Esophagus muscularis mucosa (tissue), 4 donors: ENCODE results near the gene CNTNAP2. TPM values are rescaled to one million over a fixed set of nuclear protein-coding genes. Genes with fewer than 3 reads are reported as not detected.

Source experiments
- DNase-seq: peaks from one replicate; pipeline ENCODE4 v3.0.0-alpha.2; 2017; ENCODE audit errors: extremely low spot score
- H3K27ac ChIP-seq, 4 donors: fragments of 200-600 bp; sonication (generic); replicated peaks in 1 of 4; 1 replicate in 3 of 4; 2 replicates in 1 of 4; pipeline ENCODE4 v1.5.1; 2016 to 2019; ENCODE audit warnings: mild to moderate bottlenecking in 1 of 4
- H3K27me3 ChIP-seq, 4 donors: fragments of 200-600 bp; sonication (generic); one replicate each; pipeline versions ENCODE4 v1.5.1 to v1.6.0; 2016 to 2019
- H3K36me3 ChIP-seq, 4 donors: fragments of 200-600 bp; sonication (generic); one replicate each; pipeline ENCODE4 v1.5.1; 2016 to 2019
- H3K4me1 ChIP-seq, 4 donors: fragments of 200-600 bp; sonication (generic); one replicate each; pipeline ENCODE4 v1.5.1; 2016 to 2019
- H3K4me3 ChIP-seq, 4 donors: fragments of 200-600 bp; sonication (generic); 1 replicate in 2 of 4; 2 replicates in 2 of 4; pipeline ENCODE4 v1.5.1; 2016 to 2019; ENCODE audit warnings: mild to moderate bottlenecking in 4 of 4, moderate library complexity in 1 of 4
- H3K9me3 ChIP-seq, 4 donors: fragments of 200-600 bp; sonication (generic); 1 replicate in 3 of 4; 2 replicates in 1 of 4; pipeline ENCODE4 v1.5.1; 2016 to 2019
- EP300 ChIP-seq: sonication (generic); formaldehyde crosslinking; IDR thresholded peaks from one replicate; pipeline ENCODE4 v1.6.1; 2017; ENCODE audit warnings: antibody characterized with exemption
- POLR2A ChIP-seq: fragments of 450-650 bp; IDR thresholded peaks from one replicate; pipeline ENCODE4 v1.6.1; 2017; ENCODE audit warnings: antibody characterized with exemption, moderate library complexity, mild to moderate bottlenecking, low read depth
- POLR2AphosphoS5 ChIP-seq, 2 donors: sonication (generic); formaldehyde crosslinking; IDR thresholded peaks; one replicate each; pipeline ENCODE4 v1.6.1; 2017; ENCODE audit warnings: antibody characterized with exemption in 2 of 2
- WGBS: methylation state at CpG from one replicate; pipeline ENCODE4 v1.1.5; 2018; 5-methylcytosine and 5-hydroxymethylcytosine counted together
- intact Hi-C: fragments of 100-400 bp; cut with DNase I; formaldehyde crosslinking; loops from one replicate; pipeline ENCODE4 v1.15.1; 2023
- total RNA-seq, 4 donors: library from RNA; depleted of rRNA; stranded (reverse); fragments of >200 nt; gene quantifications; one replicate each; pipeline versions ENCODE4 v1.1.0 to v1.2.1, GENCODE V29; 2016
- TF ChIP-seq, protein P1 (sequence below), 3 experiments: fragments of 200-600 bp in 2 of 3; fragments of 450-650 bp in 1 of 3; sonication (generic) in 2 of 3; IDR thresholded peaks; one replicate each; pipeline ENCODE4 v1.5.1; 2017 to 2019; ENCODE audit warnings: antibody characterized with exemption in 3 of 3, mild to moderate bottlenecking in 2 of 3, moderate library complexity in 1 of 3

The CNTNAP2 gene
- total RNA-seq, 4 donors from 2014 or later: 1.2 to 2.9 (median 1.9) TPM

GRCh38 chr7:146112755-146113154, 3.8 kb upstream of the CNTNAP2 start:
- TF ChIP-seq EP300 (no peak), POLR2A (no peak), POLR2AphosphoS5 (IDR thresholded peaks at IDR 0.05) (no peak)
- TF ChIP-seq, protein P1, sequence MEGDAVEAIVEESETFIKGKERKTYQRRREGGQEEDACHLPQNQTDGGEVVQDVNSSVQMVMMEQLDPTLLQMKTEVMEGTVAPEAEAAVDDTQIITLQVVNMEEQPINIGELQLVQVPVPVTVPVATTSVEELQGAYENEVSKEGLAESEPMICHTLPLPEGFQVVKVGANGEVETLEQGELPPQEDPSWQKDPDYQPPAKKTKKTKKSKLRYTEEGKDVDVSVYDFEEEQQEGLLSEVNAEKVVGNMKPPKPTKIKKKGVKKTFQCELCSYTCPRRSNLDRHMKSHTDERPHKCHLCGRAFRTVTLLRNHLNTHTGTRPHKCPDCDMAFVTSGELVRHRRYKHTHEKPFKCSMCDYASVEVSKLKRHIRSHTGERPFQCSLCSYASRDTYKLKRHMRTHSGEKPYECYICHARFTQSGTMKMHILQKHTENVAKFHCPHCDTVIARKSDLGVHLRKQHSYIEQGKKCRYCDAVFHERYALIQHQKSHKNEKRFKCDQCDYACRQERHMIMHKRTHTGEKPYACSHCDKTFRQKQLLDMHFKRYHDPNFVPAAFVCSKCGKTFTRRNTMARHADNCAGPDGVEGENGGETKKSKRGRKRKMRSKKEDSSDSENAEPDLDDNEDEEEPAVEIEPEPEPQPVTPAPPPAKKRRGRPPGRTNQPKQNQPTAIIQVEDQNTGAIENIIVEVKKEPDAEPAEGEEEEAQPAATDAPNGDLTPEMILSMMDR (IDR thresholded peaks at IDR 0.05): no peak
- Histone ChIP-seq H3K36me3 (no peaks in the 10 kb centered on the region), H3K4me1 (peaks cover 10 to 20% (median 18%) of the 10 kb centered on the region in 4 donors), H3K4me3 (no peak overlapping the region), H3K9me3 (no peaks in the 10 kb centered on the region), H3K27ac (no peak overlapping the region), H3K27me3 (peaks cover 0 to 34% (median 6%) of the 10 kb centered on the region in 4 donors)
- no peak for DNase-seq
- WGBS: 56% methylated on average over 1 of the region's 1 CpG
- intact Hi-C loops: no loop called here

DNA sequence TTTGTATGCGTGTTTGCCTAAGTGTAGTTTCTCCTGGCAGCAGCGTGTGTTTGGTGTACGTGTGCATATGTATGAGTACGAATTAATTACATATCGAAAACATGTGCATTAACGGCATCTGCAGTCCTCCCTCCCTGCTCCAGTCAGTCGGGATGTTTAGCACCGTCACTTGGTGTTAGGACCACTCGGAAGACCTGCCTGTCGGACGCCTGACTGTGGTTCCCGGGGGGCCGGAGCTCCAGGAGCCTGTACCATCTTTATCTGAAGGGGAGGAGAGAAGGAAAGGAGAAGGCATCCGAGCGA, 1.1 kb upstream of the CNTNAP2 start:
- H3K4me3 ChIP-seq: peak overlapping the region; percentile 48 to 60 (median 50)
- peaks cover 0 to 47% (median 8%) of the 10 kb centered on the region in 4 donors for H3K27me3 ChIP-seq
- H3K36me3 ChIP-seq: no peaks in the 10 kb centered on the region
- peaks cover 10 to 20% (median 18%) of the 10 kb centered on the region in 4 donors for H3K4me1 ChIP-seq
- H3K9me3 ChIP-seq: no peaks in the 10 kb centered on the region
- intact Hi-C loops: no loop called here
- no peak overlapping the region for H3K27ac ChIP-seq
- 9% methylated on average over 15 of the region's 15 CpGs for WGBS
- no peak for TF ChIP-seq POLR2A
- TF ChIP-seq, protein P1 (IDR thresholded peaks at IDR 0.05): no peak
- TF ChIP-seq POLR2AphosphoS5 (IDR thresholded peaks at IDR 0.05): no peak
- no peak for TF ChIP-seq EP300
- DNase-seq: no peak

DNA sequence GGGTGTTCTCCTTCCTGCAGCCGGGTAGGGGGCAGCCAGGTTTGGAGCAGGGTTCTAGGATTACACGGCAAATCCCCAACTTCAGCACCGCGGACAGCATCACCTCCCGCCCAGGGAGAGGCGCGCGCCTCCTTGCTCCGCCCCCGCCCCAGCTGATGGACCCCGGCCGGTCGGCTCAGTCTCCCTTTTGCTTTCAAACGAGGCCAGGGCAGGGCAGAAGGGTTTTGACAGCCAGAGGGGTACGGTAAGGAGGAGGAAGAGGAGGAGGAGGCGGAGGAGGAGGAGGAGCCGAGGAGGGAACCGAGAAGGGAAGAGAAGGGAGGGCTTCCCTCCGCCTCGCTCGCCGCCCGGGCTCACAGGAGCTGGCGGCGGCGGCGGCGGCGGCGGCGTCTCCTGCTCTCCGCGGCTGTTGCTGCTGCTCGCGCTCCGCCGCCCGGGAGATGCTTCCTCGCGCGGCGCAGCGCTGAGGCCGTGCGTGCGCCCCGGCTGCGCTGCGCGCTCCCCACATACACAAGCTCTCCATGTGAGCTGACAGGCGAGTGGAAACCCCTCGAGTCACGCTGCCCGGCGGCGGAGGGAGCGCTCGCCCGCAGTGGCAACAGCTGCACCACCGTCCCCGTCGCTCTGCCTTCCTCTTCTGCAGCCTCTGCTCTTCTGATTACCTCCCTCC, 615 bp upstream of the CNTNAP2 start:
- intact Hi-C loops: no loop called here
- no peak for DNase-seq
- H3K27me3 ChIP-seq: peaks cover 0 to 50% (median 8%) of the 10 kb centered on the region in 4 donors

DNA sequence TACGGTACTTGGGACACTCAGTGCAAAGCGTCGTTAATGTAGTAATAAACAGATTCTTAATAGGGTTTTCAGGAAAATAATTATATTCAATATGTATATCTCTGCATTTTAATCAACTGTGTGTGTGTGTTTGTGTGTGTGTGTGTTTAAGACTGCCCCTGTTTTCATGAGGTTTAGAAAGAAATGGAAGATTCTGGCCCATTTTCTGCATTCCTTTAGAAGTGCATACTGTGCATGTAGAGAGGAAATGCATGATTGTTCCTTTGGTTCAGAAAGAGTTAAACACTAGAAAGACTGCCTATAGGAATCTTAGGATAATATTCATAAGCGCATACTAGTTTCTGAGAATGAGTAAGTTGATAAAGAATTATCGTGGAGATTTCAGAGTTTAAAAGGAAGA, 975 bp downstream of the CNTNAP2 start:
- no peaks in the 10 kb centered on the region for H3K9me3 ChIP-seq
- no peak overlapping the region for H3K4me3 ChIP-seq
- H3K36me3 ChIP-seq: no peaks in the 10 kb centered on the region
- no peak for DNase-seq
- H3K4me1 ChIP-seq: peaks cover 10 to 20% (median 18%) of the 10 kb centered on the region in 4 donors
- peaks cover 0 to 50% (median 8%) of the 10 kb centered on the region in 4 donors for H3K27me3 ChIP-seq
- intact Hi-C loops: no loop called here
- no peak overlapping the region for H3K27ac ChIP-seq
- 37% methylated on average over 5 of the region's 5 CpGs for WGBS
- TF ChIP-seq, protein P1 (IDR thresholded peaks at IDR 0.05): no peak
- TF ChIP-seq POLR2AphosphoS5 (IDR thresholded peaks at IDR 0.05) (no peak), EP300 (no peak), POLR2A (no peak)

More for the DNA sequence above, 615 bp upstream of the CNTNAP2 start:
- Histone ChIP-seq H3K4me3 (peak overlapping the region; percentile 48 to 60 (median 50)), H3K4me1 (peaks cover 10 to 20% (median 18%) of the 10 kb centered on the region in 4 donors), H3K27ac (no peak overlapping the region), H3K9me3 (no peaks in the 10 kb centered on the region), H3K36me3 (no peaks in the 10 kb centered on the region)
- 0% methylated on average over 38 of the region's 62 CpGs for WGBS
- TF ChIP-seq EP300: no peak
- no peak for TF ChIP-seq POLR2A
- no peak for TF ChIP-seq POLR2AphosphoS5 (IDR thresholded peaks at IDR 0.05)
- TF ChIP-seq, protein P1 (IDR thresholded peaks at IDR 0.05): no peak
